ENCODE results near the gene STX3.
"Not testable (repeated sequence)": the region's sequence is repeated elsewhere in the genome, so short reads cannot be mapped to it uniquely, and the experiment has no call there.

Gene STX3

DNA sequence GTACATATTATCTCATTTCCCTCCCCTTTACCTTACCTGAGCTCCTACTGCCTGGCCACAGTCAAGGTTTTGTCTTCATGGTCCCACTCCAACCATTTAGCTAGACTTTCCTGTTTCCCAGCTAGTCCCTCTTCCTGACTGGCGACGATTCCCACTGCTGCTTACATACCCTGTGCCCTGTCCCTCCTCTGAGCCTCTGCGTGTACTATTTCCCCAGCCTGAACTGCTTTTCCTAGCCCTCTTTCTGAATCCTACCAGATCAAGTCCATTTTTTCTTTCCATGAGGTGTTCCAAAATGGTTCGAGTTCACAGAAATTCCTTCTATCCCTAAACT, 32.0 kb downstream of the STX3 start:
- DNase-seq (ENCODE audit: low read depth in 1 of 2, low spot score in 1 of 2) = no peak

GRCh38 chr11:59787816-59788215, 32.6 kb downstream of the STX3 start:
- DNase-seq (ENCODE audit: low read depth in 1 of 2, low spot score in 1 of 2) = no peak

GRCh38 chr11:59791639-59792038, 36.5 kb downstream of the STX3 start:
- DNase-seq (ENCODE audit: low read depth in 1 of 2, low spot score in 1 of 2) = no peak

DNA sequence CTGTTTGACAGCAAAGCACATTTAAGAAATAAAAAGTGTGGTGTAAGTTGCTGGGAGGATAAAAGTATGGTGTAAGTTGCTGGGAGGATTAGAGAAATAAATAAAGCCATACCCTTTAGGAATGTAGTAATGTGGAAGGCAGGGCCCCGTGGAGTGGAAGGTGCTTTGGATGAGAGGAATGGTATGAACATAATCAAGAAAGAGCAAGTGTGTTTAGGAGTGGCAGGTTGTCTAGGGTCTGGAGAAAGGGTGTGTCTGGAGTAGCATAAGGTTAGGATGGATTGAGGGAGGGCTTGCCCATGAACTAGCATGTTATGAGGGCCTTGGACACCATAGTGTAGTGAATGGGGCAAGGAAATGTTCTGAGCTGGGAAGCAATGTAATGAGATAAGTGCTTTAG, 37.3 kb downstream of the STX3 start:
- DNase-seq (ENCODE audit: low read depth in 1 of 2, low spot score in 1 of 2) = no peak

DNA sequence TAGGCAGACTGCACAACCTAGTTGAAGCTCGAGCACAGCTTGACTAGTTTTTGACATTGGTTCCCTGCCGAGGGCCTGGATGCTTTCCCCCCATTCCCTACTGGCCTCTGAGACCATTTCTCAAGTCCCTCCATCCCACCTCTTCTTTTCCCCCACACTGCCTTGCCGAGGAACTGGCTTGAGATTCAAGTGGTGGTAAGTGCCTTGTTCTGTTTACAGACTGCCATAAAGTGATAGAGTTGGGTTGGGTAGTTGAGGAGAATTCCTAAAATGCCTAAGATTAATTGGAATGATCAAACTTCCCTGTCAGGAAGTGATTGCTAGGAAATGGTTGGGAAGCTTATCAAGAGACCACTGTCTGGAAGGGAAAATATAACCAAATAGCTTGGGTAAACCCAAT, 39.2 kb downstream of the STX3 start:
- DNase-seq (ENCODE audit: low read depth in 1 of 2, low spot score in 1 of 2) = no peak

DNA sequence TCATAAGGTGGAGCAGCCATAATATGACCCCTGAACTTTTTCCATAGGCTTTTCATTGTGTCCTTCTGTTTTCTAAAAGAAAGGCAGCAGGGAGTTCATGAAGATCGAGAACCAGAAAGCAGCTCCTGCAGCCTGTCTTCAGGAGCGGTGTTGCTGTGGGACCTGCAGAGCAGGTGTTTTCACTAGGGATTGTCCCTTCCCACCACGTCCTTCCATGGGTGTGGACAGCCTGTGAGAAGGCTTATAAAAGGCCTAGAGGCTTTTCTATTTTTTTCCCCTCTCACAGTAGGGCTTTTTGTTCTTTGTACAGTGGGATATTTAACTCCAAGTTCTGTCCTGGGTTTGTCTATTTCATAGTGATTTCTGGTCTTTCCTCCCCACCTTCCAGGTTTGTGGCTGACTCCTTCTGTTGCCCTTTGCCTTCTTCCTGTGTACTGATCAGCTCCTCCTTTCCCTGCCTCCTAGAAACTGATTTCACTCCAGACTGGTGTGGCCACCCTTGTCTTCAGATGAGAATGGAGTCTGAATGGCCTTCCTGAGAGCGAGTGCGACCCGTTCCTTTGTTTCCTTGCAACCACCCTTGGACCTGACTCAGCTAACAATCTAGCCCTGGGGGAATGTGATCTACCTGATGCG, 45.3 kb downstream of the STX3 start:
- DNase-seq (ENCODE audit: low read depth in 1 of 2, low spot score in 1 of 2) = no peak

DNA sequence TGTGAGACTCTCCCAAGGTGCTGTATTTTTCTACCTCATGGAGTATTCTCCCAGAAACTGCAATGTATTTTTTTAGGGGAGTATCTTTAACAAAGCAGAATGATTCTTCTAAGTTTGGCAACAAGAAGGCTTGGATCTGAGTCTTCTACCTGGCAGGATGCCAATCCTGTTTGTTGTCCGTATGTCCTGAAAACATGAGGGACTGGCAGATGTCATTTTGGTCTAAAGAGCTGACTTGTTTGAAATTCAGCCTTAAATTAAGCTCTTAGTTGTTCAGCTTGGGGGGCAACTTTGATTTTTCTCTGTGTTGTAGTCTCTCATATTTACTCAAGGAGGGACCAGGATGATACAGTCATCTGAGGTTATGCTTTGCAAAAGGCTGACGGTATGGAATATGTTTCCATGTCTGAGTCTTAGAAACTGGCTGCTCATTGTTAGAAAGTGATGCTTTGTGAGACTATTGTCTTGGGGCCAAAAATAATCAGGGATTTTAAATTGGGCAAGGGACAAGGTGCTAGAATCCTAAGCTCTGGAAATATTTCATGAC, 46.1 kb downstream of the STX3 start:
- no peak for DNase-seq (ENCODE audit: low read depth in 1 of 2, low spot score in 1 of 2)

DNA sequence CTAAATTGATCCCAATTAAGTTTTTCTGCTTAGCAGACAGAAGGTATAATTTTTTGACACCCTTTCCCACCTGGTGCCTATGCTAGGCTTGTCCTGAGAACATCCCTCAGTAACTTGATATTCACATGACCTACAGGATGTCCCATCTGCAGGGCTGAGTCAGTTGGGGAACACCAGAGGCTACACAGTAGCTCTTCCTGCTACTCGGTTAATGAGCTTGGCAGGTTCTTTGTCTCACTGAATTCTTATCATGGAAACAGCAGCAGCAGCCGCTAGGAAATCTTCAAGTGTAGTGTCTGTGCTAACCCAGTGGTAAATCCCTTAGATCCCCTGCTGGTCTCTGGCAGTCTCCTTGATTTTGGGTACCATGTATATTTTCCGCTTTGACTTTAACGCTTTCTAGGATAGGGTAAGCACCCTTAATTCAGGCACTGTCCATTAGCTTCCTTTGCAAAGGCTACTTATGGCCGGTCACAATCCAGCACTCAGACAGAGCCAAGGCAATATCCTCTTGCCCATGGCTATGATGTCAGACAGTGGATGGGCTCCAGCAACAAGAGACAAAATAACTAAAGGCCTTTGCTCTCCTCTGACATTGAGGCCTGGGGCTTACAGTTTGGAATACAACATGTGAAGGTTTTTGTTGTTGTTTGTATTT, 46.9 kb downstream of the STX3 start:
- DNase-seq (ENCODE audit: low read depth in 1 of 2, low spot score in 1 of 2) = no peak

GRCh38 chr11:59802639-59803176, 47.5 kb downstream of the STX3 start:
- DNase-seq (ENCODE audit: low read depth in 1 of 2, low spot score in 1 of 2) = peak in 1 of 2 donors; percentile 39

DNA sequence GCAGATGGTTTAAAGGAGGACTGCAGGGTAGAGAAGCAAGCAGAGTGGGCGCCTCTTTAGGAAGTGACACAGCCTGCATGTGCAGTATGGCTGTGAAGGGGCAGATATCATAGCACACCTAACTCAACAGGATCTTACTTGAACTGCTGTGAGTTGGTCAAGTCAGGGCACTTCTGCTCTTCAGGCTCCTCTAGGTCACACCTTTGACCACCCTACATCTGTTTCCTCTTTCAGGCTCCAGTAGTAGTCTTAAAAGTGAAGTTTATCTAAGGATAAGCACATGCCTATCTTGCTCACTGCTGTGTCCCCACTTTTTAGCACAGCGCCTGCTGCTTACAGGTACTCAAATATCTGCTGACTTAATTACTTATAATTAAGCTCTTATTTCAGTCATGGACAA, 48.9 kb downstream of the STX3 start:
- no peak for DNase-seq (ENCODE audit: low read depth in 1 of 2, low spot score in 1 of 2)

GRCh38 chr11:59807047-59807610, 52.0 kb downstream of the STX3 start:
- no peak for DNase-seq (ENCODE audit: low read depth in 1 of 2, low spot score in 1 of 2)

DNA sequence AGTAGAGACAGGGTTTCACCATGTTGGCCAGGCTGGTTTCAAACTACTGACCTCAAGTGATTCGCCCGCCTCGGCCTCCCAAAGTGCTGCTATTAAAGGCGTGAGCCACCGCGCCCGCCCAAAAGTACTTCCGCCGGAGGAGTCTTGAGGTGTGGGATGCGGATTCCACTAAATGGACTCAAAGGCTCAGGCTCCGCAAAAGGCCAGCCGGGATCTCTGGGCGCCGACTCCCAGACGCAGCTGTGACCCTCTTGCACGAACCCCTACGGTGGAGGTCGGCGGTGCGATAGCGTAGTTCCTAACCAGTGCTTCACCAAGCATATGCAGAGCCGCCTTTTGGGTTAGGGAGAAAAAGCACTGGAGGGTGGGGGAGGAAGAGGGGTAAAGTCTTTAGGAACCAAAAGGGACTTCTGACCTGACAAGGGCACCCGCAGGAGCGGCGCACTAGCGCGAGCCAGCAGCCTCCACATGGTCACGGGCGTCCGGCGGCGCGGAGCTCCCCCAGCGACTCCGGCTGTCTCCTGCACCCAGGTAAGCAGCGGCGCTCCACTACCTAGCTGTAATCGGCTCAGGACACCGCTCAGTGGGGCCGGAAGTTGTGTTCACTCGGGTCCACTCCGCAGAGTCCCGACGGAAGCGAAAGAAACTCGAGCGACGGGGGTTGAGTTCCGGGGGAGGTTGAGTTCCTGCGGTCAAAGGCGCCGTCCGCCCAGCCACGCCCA, 55.2 kb downstream of the STX3 start, which contains the start of gene MRPL16:
TSS of gene MRPL16 (minus strand) at position 590 of the 722 bp plus-strand sequence. CDS start at position 470, 120 bp downstream.
- DNase-seq (ENCODE audit: low read depth in 1 of 2, low spot score in 1 of 2) = peak; percentile 84 to 87

DNA sequence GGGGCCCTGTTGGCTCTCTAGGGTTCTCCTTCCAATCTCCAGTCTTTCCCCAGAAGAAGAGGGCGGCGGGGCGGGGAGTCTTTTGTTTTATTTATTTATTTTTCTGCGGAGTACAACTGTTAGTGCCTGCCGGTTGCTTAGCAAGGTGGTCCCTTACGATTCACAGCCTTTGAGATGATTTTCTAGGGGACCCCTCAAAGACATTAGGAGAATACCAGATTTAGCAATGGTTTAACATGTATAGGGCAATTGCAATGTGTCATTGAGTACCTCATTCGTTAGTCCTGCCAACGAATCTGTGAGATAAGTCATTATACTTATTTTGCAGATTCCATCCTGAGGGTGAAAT, 55.7 kb downstream of the STX3 start:
- no peak for DNase-seq (ENCODE audit: low read depth in 1 of 2, low spot score in 1 of 2)

- DNase-seq (ENCODE audit: low read depth in 1 of 2, low spot score in 1 of 2) = no peak
These were observed 57.0 kb downstream of the STX3 start for GRCh38 chr11:59812220-59812619.

DNA sequence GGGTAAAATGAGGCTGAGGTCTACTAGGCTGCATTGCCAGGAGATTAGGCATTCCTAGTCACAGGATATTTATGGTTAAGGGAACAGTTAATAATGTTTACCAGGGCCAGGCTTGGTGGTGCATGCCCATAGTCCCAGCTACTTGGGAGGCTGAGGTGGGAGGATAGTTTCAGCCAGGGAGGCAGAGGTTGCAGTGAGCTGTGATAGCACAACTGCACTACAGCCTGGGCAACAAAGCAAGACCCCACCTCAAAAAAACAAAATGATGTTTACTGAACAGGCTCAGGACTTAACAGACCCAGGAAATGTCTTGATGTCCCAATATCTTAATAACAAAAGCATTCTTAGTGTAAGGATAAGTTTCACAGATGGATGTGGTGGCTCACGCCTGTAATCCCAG, 58.2 kb downstream of the STX3 start:
- DNase-seq (ENCODE audit: low read depth in 1 of 2, low spot score in 1 of 2) = no peak

DNA sequence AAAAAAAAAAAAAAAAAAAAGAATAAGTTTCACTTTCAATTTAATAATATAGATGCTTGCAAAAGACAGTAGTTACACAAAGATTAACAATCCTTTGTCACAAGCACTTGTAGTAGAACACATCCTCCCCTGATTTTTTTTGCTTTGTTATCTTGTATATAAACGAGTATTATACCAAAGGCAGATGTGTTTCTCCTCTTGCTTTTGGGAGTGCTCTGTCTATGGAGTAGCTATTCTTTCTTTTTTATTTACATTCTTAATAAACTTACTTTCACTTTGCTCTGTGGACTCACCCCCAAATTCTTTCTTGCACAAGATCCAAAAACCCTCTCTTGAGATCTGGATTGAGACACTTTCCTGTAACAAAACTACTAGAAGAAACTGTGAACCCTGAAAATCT, 58.8 kb downstream of the STX3 start:
- DNase-seq (ENCODE audit: low read depth in 1 of 2, low spot score in 1 of 2) = no peak

GRCh38 chr11:59815754-59816153, 60.6 kb downstream of the STX3 start:
- DNase-seq (ENCODE audit: low read depth in 1 of 2, low spot score in 1 of 2) = no peak

- DNase-seq (ENCODE audit: low read depth in 1 of 2, low spot score in 1 of 2) = not testable (repeated sequence)
These were observed 61.3 kb downstream of the STX3 start for GRCh38 chr11:59816434-59816833.

- DNase-seq (ENCODE audit: low read depth in 1 of 2, low spot score in 1 of 2) = no peak
These were observed 63.4 kb downstream of the STX3 start for GRCh38 chr11:59818572-59818971.

DNA sequence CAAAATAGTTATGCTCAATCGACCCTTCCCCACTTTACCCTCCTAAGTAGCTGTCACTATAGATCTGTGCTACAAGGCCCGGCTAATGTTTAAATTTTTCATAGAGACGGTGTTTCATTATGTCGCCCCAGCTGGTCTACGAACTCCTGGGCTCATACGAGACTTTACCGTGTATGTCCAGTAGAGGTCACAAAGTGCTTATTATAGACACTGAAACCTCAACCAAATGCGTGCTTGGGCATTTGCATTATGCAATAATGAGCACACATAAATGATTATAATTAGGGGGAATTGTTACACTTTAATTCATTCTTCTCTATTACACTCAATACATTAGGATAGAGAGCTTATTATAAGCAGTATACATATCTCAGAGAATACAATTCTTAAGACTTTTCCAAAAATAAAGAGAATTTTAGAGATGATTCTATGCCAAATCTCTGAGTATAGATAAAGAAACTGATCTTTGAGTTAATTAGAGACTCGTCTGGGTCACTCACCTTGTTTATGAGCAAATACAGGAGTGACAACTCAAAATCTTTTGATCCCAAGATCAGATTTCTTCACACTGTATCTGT, 67.9 kb downstream of the STX3 start:
- peak in 1 of 2 donors; percentile 8 for DNase-seq (ENCODE audit: low read depth in 1 of 2, low spot score in 1 of 2)

DNA sequence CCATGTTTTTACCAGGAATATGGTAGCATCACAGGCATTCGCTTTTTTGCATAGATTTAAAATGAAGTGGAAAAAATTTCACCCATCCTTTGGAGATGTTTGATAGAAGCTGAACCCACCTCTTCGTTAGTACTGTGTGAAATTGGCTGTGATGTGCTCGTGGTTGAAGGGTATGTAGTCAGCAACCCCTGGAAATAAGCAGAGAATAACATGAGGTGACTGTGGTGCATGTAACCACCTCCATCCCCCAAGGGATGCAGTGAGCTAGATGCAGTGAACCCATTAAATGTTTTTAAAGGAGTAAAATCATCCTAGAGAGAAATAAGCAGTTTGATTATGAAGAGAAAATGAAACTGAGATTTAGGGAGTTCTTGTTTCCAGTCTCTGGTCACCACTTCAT, 74.2 kb downstream of the STX3 start:
- DNase-seq (ENCODE audit: low read depth in 1 of 2, low spot score in 1 of 2) = no peak
